Mucosa of rectum (tissue), 2 donors: Measurements from ENCODE around the gene AKIP1.

Experiments
- H3K27ac ChIP-seq, 2 donors: one replicate each; pipeline ENCODE4 v1.7.0; 2013; ENCODE audit warnings: inconsistent platforms in 2 of 2, low read depth in 2 of 2, low read length in 2 of 2
- H3K27me3 ChIP-seq, 2 donors: one replicate each; pipeline ENCODE4 v1.7.0; 2013; ENCODE audit warnings: low read length in 2 of 2; ENCODE audit not compliant: control insufficient read depth in 2 of 2, insufficient read depth in 2 of 2
- H3K36me3 ChIP-seq, 2 donors: one replicate each; pipeline ENCODE4 v1.7.0; 2013; ENCODE audit warnings: low read length in 2 of 2; ENCODE audit not compliant: control insufficient read depth in 2 of 2, insufficient read depth in 2 of 2
- H3K4me1 ChIP-seq, 2 donors: one replicate each; pipeline ENCODE4 v1.7.0; 2013; ENCODE audit warnings: low read length in 2 of 2, mild to moderate bottlenecking in 1 of 2; ENCODE audit not compliant: control insufficient read depth in 2 of 2, insufficient read depth in 2 of 2
- H3K4me3 ChIP-seq, 2 donors: one replicate each; pipeline ENCODE4 v1.7.0; 2013; ENCODE audit warnings: low read length in 2 of 2
- H3K9ac ChIP-seq, 2 donors: one replicate each; pipeline ENCODE4 v1.7.0; 2013; ENCODE audit warnings: low read length in 2 of 2, low read depth in 1 of 2, mild to moderate bottlenecking in 1 of 2
- H3K9me3 ChIP-seq, 2 donors: one replicate each; pipeline ENCODE4 v1.7.0; 2013; ENCODE audit warnings: low read length in 2 of 2; ENCODE audit not compliant: control insufficient read depth in 2 of 2
- donor health status: healthy.
- donor health status: Normal muscosa, but diverticular disease.

AKIP1 gene

GRCh38 chr11:8914661-8915018, 3.7 kb downstream of the AKIP1 start:
- no peaks in the 10 kb centered on the region for H3K27me3 ChIP-seq
- peak overlapping the region in 1 of 2 donors; percentile 42 for H3K4me3 ChIP-seq
- peak overlapping the region in 1 of 2 donors; percentile 26 for H3K9ac ChIP-seq
- H3K36me3 ChIP-seq = peaks cover 8 to 13% of the 10 kb centered on the region in 2 donors
- H3K4me1 ChIP-seq = peaks cover 4 to 5% of the 10 kb centered on the region in 2 donors
- no peaks in the 10 kb centered on the region for H3K9me3 ChIP-seq
- peak overlapping the region in 1 of 2 donors; percentile 3 for H3K27ac ChIP-seq

GRCh38 chr11:8917157-8917825, 6.3 kb downstream of the AKIP1 start:
- Histone ChIP-seq H3K27me3 (no peaks in the 10 kb centered on the region), H3K4me3 (no peak overlapping the region), H3K36me3 (peaks cover 16 to 26% of the 10 kb centered on the region in 2 donors), H3K9me3 (no peaks in the 10 kb centered on the region), H3K9ac (no peak overlapping the region), H3K27ac (no peak overlapping the region), H3K4me1 (peaks cover 2 to 3% of the 10 kb centered on the region in 2 donors)

DNA sequence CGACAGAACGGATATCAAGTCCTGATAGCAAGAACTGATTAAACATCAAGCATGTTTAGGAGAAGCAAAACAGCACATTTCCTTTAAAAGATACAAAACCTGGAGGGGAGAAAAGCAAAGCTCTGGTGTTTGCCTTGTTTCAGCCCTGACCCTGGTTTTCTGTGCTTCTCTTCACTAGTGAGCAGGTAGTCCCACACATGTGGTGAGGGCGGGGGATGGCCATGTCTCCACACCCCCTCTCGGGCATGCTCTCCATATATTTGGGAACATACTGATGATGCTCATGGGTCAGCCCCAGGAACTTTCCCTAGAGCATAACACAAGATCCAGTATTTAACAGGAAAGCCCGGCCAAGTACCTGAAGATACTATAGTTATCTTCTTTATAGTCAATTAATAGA, 11.7 kb downstream of the AKIP1 start:
- Histone ChIP-seq H3K4me3 (no peak overlapping the region), H3K4me1 (no peaks in the 10 kb centered on the region), H3K9ac (no peak overlapping the region), H3K27ac (no peak overlapping the region), H3K27me3 (no peaks in the 10 kb centered on the region), H3K36me3 (peaks cover 14 to 22% of the 10 kb centered on the region in 2 donors), H3K9me3 (no peaks in the 10 kb centered on the region)

DNA sequence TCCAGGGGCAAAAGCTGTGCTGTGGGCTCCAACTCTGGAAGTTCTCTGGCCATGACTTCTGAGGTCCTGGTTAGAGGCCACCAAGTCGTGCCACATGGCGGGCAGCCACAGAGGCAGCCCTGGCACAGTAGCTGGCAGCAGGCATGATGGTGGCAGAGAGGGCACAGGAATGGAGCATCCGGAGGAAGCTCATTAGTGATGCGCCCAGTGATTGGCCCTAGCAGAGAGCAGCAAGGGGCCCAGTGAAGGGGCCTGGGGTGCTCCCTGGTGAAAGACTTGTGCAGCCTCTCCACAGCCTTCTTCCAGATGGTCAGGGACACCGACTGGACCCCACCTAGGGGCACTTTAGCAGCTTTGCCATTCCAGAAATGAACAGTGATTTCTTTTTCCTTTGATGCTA, 14.7 kb downstream of the AKIP1 start:
- Histone ChIP-seq H3K4me1 (no peaks in the 10 kb centered on the region), H3K27me3 (no peaks in the 10 kb centered on the region), H3K9ac (no peak overlapping the region), H3K27ac (no peak overlapping the region), H3K9me3 (no peaks in the 10 kb centered on the region), H3K4me3 (no peak overlapping the region), H3K36me3 (peaks cover 6 to 9% of the 10 kb centered on the region in 2 donors)

DNA sequence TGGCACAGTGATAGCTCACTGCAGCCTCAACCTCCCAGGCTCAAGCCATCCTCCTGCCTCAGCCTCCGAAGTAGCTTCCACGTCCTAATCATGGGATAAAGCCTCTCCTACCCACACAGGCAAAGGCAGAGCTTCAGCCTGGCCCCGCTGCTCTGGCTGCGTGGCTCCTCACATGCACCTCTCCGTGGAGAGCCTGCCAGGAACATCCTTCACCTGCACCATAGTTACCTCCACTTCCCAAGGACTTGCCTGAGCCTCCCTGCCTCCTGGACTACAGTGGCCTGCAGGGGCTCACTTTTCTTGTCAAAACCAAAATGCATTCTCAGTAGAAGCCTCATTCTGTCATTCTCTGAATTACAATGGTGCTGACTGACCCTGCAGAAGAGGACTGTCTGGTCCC, 15.2 kb downstream of the AKIP1 start:
- no peak overlapping the region for H3K9ac ChIP-seq
- no peaks in the 10 kb centered on the region for H3K4me1 ChIP-seq
- no peak overlapping the region for H3K27ac ChIP-seq
- H3K27me3 ChIP-seq = no peaks in the 10 kb centered on the region
- no peak overlapping the region for H3K4me3 ChIP-seq
- H3K36me3 ChIP-seq = peaks cover 5 to 6% of the 10 kb centered on the region in 2 donors
- no peaks in the 10 kb centered on the region for H3K9me3 ChIP-seq

GRCh38 chr11:8927233-8927632, 16.2 kb downstream of the AKIP1 start:
- Histone ChIP-seq H3K4me3 (no peak overlapping the region), H3K27me3 (no peaks in the 10 kb centered on the region)

GRCh38 chr11:8928205-8928604, 17.2 kb downstream of the AKIP1 start:
- Histone ChIP-seq H3K27me3 (no peaks in the 10 kb centered on the region), H3K9me3 (no peaks in the 10 kb centered on the region), H3K4me3 (no peak overlapping the region), H3K9ac (no peak overlapping the region), H3K27ac (no peak overlapping the region), H3K36me3 (peaks cover 0 to 2% of the 10 kb centered on the region in 2 donors), H3K4me1 (no peaks in the 10 kb centered on the region)

More at GRCh38 chr11:8927233-8927632, 16.2 kb downstream of the AKIP1 start:
- Histone ChIP-seq H3K9ac (no peak overlapping the region), H3K27ac (no peak overlapping the region), H3K4me1 (no peaks in the 10 kb centered on the region), H3K36me3 (peaks cover 2 to 3% of the 10 kb centered on the region in 2 donors), H3K9me3 (no peaks in the 10 kb centered on the region)

GRCh38 chr11:8928981-8929615, 18.1 kb downstream of the AKIP1 start:
- Histone ChIP-seq H3K4me1 (no peaks in the 10 kb centered on the region), H3K27ac (no peak overlapping the region)

GRCh38 chr11:8930456-8931175, 19.6 kb downstream of the AKIP1 start:
- Histone ChIP-seq H3K4me1 (no peaks in the 10 kb centered on the region), H3K27me3 (no peaks in the 10 kb centered on the region), H3K27ac (no peak overlapping the region), H3K36me3 (no peaks in the 10 kb centered on the region), H3K4me3 (no peak overlapping the region), H3K9ac (no peak overlapping the region), H3K9me3 (no peaks in the 10 kb centered on the region)

More at GRCh38 chr11:8928981-8929615, 18.1 kb downstream of the AKIP1 start:
- Histone ChIP-seq H3K36me3 (peaks cover 0 to 2% of the 10 kb centered on the region in 2 donors), H3K27me3 (no peaks in the 10 kb centered on the region), H3K4me3 (no peak overlapping the region), H3K9me3 (no peaks in the 10 kb centered on the region), H3K9ac (no peak overlapping the region)

DNA sequence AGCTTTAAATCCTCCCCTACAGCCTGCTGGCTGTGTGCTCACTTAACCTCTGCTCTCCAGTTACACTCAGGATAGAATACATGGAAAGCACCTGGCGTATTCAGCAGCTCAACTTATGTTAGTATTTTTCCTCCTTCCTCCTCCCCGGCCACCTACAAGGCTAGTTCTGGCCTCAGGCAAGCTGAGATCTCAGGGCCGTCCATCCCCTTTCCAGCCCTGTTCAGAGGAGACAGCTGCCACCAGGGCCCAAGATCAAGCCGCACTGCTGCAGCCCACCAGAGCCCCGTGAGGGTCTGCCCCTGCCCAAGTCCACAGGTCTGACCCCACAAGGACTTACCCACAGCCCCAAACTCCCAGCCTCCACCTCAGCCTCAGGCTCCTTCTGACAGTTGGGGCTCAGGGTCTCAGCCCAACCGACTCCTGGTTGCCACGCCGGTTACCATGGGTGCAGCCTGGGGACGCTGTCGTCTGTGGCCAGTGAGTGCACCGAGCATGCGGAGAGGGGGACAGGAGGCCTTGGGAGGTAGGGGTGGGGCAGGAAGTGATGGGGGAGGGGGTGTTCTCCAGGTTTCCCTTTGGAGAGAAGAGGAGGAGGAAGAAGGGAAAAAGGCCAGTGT, 21.7 kb downstream of the AKIP1 start, which contains the start of gene C11orf16:
Gene C11orf16, minus strand, starts transcription at position 384 of the 617 bp plus-strand sequence. CDS start 639 bp downstream, outside the sequence.
- Histone ChIP-seq H3K27me3 (no peaks in the 10 kb centered on the region), H3K27ac (no peak within 1 kb of the TSS), H3K9ac (no peak within 1 kb of the TSS), H3K4me1 (no peaks in the 10 kb centered on the region), H3K9me3 (no peaks in the 10 kb centered on the region), H3K4me3 (no peak within 1 kb of the TSS), H3K36me3 (no peaks in the 10 kb centered on the region)
